Smooth muscle cell (in vitro differentiated cells): Measurements from ENCODE around the gene BFSP1. TPM values are rescaled to one million over a fixed set of nuclear protein-coding genes. Genes with fewer than 3 reads are reported as not detected.

ENCODE experiments used
- DNase-seq: peaks from one replicate; lab custom pipeline; 2025; ENCODE audit not compliant: unreplicated experiment; lab: John Stamatoyannopoulos, UW
- H2AFZ ChIP-seq: fragments of 200-600 bp; sonication (generic); 2 replicates; pipeline ENCODE4 v1.6.0; 2016; ENCODE audit warnings: antibody characterized with exemption, low read depth, mild to moderate bottlenecking
- H3F3A ChIP-seq: fragments of 200-600 bp; sonication (generic); 2 replicates; pipeline ENCODE4 v1.6.0; 2017; ENCODE audit warnings: antibody characterized with exemption, low read depth
- H3K27ac ChIP-seq: fragments of 200-600 bp; sonication (generic); 2 replicates; pipeline ENCODE4 v1.5.1; 2016; ENCODE audit warnings: low read depth, mild to moderate bottlenecking
- H3K27me3 ChIP-seq: fragments of 200-600 bp; sonication (generic); 2 replicates; pipeline ENCODE4 v1.6.1; 2016; ENCODE audit warnings: low read depth, mild to moderate bottlenecking
- H3K36me3 ChIP-seq: fragments of 200-600 bp; sonication (generic); 2 replicates; pipeline ENCODE4 v1.5.1; 2016; ENCODE audit warnings: low read depth
- H3K4me1 ChIP-seq: fragments of 200-600 bp; sonication (generic); 2 replicates; pipeline ENCODE4 v1.5.1; 2016; ENCODE audit warnings: low read depth
- H3K4me2 ChIP-seq: fragments of 200-600 bp; sonication (generic); 2 replicates; pipeline ENCODE4 v1.6.0; 2016; ENCODE audit warnings: mild to moderate bottlenecking
- H3K4me3 ChIP-seq: fragments of 200-600 bp; sonication (generic); 2 replicates; pipeline ENCODE4 v1.5.1; 2016; ENCODE audit warnings: mild to moderate bottlenecking
- H3K79me2 ChIP-seq: fragments of 200-600 bp; sonication (generic); 2 replicates; pipeline ENCODE4 v1.6.0; 2016; ENCODE audit warnings: low read depth, mild to moderate bottlenecking
- H3K9ac ChIP-seq: fragments of 200-600 bp; sonication (generic); 2 replicates; pipeline ENCODE4 v1.6.0; 2016; ENCODE audit warnings: low read depth
- H3K9me3 ChIP-seq: fragments of 200-600 bp; sonication (generic); replicated peaks from 2 replicates; pipeline ENCODE4 v1.5.1; 2016; ENCODE audit warnings: low read depth
- H4K20me1 ChIP-seq: fragments of 200-600 bp; sonication (generic); 2 replicates; pipeline ENCODE4 v1.6.0; 2016; ENCODE audit warnings: low read depth
- WGBS: methylation state at CpG from one replicate; pipeline ENCODE4 v1.1.7; 2016; ENCODE audit warnings: low lambda C conversion rate; 5-methylcytosine and 5-hydroxymethylcytosine counted together
- polyA plus RNA-seq: library from polyadenylated mRNA; unstranded; fragments of >200 nt; fragmentation: Nextera tagmentation; extraction: Ambion mirVana; gene quantifications from 2 replicates; pipeline ENCODE4 v1.2.1, GENCODE V29; 2016
- total RNA-seq: library from RNA; depleted of rRNA; stranded (reverse); fragments of >200 nt; gene quantifications from 2 replicates; pipeline ENCODE4 v1.2.3, GENCODE V29; 2014
- TF ChIP-seq, protein P1 (sequence below): fragments of 200-600 bp; sonication (generic); IDR thresholded peaks from 2 replicates; pipeline ENCODE4 v1.5.1; 2017; ENCODE audit warnings: borderline replicate concordance, mild to moderate bottlenecking, antibody characterized with exemption; ENCODE audit not compliant: insufficient read depth, poor library complexity, severe bottlenecking

The BFSP1 gene
- total and polyA plus RNA-seq, 2 experiments from 2014 or later: 0.76 to 1.6 TPM

DNA sequence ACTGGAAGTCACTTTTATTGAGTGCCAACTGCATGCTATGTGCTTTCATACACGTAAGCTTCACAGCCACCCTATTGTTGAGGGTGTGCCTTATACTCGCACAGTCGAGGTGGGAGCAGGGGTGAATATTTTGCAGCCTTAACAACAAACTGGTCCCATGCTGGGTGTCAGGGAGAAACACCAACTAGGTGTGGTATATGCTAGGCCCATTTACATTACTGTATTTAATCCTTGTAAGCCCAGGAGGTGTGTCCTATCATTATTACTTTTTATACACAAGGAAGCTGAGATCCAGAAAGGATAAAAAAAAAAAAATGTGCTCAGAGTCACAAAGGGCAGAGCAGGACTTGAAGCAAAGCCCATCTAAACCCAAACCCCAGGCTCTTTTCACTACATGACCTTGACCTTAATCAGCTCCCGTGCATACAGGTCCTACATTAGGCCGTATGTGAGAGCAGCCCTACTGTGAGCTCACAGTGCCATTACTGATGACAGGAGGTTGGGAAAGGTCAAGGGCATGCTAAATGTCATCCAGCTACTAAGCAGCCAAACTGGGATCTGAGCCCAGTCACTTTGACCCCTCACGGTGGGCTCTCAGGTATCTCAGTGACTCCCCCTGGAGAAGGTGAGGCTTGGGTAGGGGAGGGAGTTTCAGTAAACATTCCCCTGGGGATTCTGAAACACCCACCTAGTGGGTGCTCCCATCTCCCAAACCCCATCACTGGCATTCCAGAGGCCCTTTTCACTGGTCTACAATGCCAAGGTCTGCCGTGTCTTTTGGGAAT lies 61.7 kb downstream of the BFSP1 start:
- WGBS: 83% methylated on average over 7 of the region's 7 CpGs
- Histone ChIP-seq H3K4me1 (no peaks in the 10 kb centered on the region), H3F3A (no peaks in the 10 kb centered on the region), H3K27me3 (no peaks in the 10 kb centered on the region), H4K20me1 (no peaks in the 10 kb centered on the region), H3K4me2 (no peak overlapping the region), H3K9me3 (no peaks in the 10 kb centered on the region), H3K27ac (no peak overlapping the region), H3K36me3 (no peaks in the 10 kb centered on the region), H3K9ac (no peak overlapping the region), H3K79me2 (no peaks in the 10 kb centered on the region), H2AFZ (no peak overlapping the region), H3K4me3 (no peak overlapping the region)
- TF ChIP-seq, protein P1, sequence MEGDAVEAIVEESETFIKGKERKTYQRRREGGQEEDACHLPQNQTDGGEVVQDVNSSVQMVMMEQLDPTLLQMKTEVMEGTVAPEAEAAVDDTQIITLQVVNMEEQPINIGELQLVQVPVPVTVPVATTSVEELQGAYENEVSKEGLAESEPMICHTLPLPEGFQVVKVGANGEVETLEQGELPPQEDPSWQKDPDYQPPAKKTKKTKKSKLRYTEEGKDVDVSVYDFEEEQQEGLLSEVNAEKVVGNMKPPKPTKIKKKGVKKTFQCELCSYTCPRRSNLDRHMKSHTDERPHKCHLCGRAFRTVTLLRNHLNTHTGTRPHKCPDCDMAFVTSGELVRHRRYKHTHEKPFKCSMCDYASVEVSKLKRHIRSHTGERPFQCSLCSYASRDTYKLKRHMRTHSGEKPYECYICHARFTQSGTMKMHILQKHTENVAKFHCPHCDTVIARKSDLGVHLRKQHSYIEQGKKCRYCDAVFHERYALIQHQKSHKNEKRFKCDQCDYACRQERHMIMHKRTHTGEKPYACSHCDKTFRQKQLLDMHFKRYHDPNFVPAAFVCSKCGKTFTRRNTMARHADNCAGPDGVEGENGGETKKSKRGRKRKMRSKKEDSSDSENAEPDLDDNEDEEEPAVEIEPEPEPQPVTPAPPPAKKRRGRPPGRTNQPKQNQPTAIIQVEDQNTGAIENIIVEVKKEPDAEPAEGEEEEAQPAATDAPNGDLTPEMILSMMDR: no peak
- DNase-seq: no peak

DNA sequence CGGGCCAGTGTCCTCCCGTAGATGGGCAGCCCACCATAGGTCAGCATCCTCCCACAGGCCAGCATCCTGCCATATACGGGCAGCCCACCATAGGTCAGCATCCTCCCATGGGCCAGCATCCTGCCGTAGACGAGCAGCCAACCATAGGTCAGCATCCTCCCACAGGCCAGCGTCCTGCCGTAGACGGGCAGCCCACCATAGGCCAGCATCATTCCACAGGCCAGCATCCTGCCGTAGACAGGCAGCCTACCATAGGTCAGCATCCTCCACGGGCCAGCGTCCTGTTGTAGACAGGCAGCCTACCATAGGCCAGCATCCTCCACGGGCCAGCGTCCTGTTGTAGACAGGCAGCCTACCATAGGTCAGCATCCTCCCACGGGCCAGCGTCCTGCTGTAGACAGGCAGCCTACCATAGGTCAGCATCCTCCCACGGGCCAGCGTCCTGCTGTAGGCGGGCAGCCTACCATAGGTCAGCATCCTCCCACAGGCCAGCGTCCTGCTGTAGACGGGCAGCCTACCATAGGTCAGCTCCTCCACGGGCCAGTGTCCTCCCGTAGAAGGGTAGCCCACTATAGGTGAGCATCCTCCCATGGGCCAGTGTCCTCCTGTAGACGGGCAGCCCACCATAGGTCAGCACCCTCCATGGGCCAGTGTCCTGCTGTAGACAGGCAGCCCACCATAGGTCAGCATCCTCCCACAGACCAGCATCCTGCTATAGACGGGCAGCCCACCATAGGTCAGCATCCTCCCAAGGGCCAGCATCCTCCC lies 62.9 kb downstream of the BFSP1 start:
- no peaks in the 10 kb centered on the region for H4K20me1 ChIP-seq
- no peak overlapping the region for H2AFZ ChIP-seq
- no peak for DNase-seq
- 90% methylated on average over 24 of the region's 24 CpGs for WGBS
- no peaks in the 10 kb centered on the region for H3K79me2 ChIP-seq
- no peak overlapping the region for H3K9ac ChIP-seq
- H3F3A ChIP-seq: no peaks in the 10 kb centered on the region
- no peak overlapping the region for H3K27ac ChIP-seq
- no peaks in the 10 kb centered on the region for H3K27me3 ChIP-seq
- H3K4me1 ChIP-seq: no peaks in the 10 kb centered on the region
- no peak overlapping the region for H3K4me2 ChIP-seq
- no peaks in the 10 kb centered on the region for H3K9me3 ChIP-seq
- TF ChIP-seq, protein P1: no peak
- no peaks in the 10 kb centered on the region for H3K36me3 ChIP-seq
- H3K4me3 ChIP-seq: no peak overlapping the region

DNA sequence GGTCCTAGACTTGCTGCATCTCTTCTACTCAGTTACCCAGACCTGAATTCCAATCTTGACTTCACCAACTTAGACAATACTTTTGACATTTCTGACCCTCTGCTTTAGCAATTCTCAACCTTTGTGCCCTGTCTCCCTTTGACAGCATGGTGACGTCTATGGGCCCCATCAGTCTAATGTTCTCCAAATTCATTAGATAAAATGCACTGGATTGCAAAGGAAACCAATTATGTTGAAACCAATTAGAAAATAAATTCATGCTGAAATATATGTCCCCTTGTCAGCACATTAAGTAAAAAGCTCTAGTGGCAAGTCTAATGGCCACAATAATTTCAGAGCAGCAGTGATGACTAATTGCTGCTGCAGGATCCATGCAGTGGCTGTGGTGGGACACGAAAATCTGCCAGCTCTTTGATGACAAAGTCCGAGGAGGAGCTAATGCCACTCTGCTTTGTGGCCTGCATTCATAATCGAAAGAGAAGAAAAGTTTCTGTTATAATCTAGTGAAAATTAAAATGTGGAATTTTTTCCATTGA lies 64.0 kb downstream of the BFSP1 start:
- Histone ChIP-seq H3K27ac (no peak overlapping the region), H3K4me2 (no peak overlapping the region), H3K9me3 (no peaks in the 10 kb centered on the region), H3K4me3 (no peak overlapping the region), H3F3A (no peaks in the 10 kb centered on the region), H3K4me1 (no peaks in the 10 kb centered on the region), H3K79me2 (no peaks in the 10 kb centered on the region), H2AFZ (no peak overlapping the region), H3K9ac (no peak overlapping the region), H3K27me3 (no peaks in the 10 kb centered on the region), H4K20me1 (no peaks in the 10 kb centered on the region), H3K36me3 (no peaks in the 10 kb centered on the region)
- no peak for DNase-seq
- TF ChIP-seq, protein P1: no peak
- 73% methylated on average over 4 of the region's 4 CpGs for WGBS
